ENCODE measurements around the gene ZNF234.
"Not testable (repeated sequence)": the region's sequence is repeated elsewhere in the genome, so short reads cannot be mapped to it uniquely, and the experiment has no call there.

ZNF234 gene
- 13.9 to 27.5 reads per million in 2 experiments for total RNA-seq

- peak; percentile 47 for DNase-seq (ENCODE audit: low read depth)
Observed at GRCh38 chr19:44141191-44142058, at the start of gene ZNF234. TSS of gene ZNF234 (plus strand) at chr19:44141554. CDS start at chr19:44144633, 3,079 bp downstream.

DNA sequence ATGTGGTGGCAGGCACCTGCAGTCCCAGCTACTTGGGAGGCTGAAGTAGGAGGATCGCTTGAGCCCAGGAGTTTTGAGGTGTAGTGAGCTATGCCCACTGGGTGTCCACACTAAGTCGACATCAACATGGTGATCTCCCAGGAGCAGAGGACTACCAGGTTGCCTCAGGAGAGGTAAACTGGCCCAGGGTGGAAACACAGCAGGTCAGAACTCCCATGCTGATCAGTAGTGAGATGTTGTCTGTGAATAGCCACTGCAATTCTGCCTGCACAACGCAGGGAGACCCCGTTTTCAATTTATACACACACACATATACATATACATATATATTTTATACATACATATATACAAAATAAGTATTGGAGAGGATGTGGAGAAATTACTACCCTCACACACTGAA is 49.2 kb upstream of the ZNF234 start:
- no peak for DNase-seq (ENCODE audit: low read depth)

- peak; percentile 66 for DNase-seq (ENCODE audit: low read depth)
Observed at GRCh38 chr19:44093931-44094765, 47.2 kb upstream of the ZNF234 start, which contains the start of gene ZNF224. TSS of gene ZNF224 (plus strand) at chr19:44094361. CDS start at chr19:44097874, 3,513 bp downstream.

DNA sequence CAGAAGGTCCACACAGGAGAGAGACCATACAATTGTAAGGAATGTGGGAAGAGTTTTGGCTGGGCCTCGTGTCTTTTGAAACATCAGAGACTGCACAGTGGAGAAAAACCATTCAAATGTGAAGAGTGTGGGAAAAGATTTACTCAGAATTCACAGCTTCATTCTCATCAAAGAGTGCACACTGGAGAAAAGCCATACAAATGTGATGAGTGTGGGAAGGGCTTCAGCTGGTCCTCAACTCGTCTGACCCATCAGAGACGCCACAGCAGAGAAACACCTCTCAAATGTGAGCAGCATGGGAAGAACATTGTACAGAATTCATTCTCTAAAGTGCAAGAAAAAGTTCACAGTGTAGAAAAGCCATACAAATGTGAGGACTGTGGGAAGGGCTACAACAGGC is 33.6 kb upstream of the ZNF234 start:
- no peak for DNase-seq (ENCODE audit: low read depth)

DNA sequence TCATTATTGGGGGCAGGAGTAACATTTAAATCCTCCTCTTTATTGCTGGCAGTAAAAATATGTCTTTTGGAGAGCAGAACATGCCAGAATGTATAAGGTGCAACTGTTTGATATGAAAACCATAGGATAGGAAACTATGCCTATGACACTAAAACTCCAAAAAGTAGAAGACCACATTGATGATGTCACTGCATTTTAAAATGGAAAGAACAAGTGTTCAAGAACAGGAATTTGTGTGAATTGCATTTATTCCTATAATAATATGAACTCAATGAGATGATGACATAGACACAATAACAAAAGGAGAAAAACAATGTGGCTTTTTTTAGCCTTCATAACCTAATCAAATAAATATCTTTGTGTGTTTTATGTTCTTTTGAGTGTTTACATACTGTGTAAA is 31.9 kb upstream of the ZNF234 start:
- no peak for DNase-seq (ENCODE audit: low read depth)

- no peak for DNase-seq (ENCODE audit: low read depth)
Observed at GRCh38 chr19:44111910-44112463, 29.4 kb upstream of the ZNF234 start.

DNA sequence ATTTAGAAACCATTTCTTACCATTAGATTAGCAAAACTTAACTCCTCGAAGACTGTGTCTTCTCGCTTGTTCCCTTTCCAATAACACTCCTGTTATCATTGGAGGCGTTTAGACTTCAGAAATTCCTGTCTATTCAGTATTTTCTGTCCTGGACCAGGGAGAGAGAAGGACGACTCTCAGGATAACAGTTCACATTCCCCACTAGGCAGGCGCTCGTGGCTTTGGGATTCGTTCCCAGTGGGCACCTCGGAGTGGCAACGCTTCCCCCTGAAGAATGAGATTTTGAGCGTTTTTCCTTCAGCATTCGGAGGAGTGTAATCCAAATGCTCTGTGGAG is 28.6 kb upstream of the ZNF234 start:
- no peak for DNase-seq (ENCODE audit: low read depth)

- DNase-seq (ENCODE audit: low read depth): peak; percentile 63
Observed at GRCh38 chr19:44113138-44113783, 28.1 kb upstream of the ZNF234 start, which contains the start of gene ZNF225. TSS of gene ZNF225 (plus strand) at chr19:44113399. CDS start at chr19:44115828, 2,429 bp downstream.

DNA sequence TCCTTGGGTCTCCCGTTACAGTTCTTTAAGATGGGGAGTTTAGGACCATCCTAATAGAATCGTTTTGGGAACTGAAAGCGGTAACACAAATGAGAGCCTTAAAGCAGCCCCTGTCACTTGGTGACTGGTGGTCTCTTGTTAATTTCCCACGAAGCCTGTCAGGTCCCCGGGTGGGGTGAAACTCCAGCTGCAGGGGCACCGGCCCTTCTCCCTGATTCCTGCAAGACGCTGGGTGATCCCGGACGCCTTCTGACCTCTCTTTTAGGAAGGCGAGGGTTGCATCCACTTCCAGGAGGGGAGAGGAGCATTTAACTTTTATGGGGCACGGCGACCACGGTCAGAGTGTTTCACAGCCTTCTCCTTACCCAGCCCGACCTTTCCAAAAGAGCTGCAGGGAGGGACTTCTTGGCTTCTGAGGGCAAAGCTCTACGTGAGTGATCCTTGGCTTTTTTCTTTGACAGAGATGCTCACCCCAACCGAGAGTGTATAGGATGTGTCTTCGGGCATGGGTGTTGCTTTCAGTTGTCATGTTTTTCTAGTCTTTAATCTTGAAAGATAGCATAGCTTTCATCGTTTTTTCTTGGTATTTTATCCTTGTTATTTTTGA is 27.5 kb upstream of the ZNF234 start:
- no peak for DNase-seq (ENCODE audit: low read depth)

DNA sequence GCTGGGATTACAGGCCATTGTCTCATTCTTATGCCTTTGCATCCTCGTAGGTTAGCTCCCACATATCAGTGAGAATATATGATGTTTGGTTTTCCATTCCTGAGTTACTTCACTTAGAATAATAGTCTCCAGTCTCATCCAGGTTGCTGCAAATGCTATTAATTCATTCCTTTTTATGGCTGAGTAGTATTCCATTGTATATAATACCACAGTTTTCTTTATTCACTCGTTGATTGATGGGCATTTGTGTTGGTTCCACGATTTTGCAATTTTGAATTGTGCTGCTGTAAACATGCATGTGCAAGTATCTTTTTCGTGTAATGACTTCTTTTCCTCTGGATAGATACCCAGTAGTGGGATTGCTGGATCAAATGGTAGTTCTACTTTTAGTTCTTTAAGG is 20.2 kb upstream of the ZNF234 start:
- DNase-seq (ENCODE audit: low read depth): not testable (repeated sequence)

DNA sequence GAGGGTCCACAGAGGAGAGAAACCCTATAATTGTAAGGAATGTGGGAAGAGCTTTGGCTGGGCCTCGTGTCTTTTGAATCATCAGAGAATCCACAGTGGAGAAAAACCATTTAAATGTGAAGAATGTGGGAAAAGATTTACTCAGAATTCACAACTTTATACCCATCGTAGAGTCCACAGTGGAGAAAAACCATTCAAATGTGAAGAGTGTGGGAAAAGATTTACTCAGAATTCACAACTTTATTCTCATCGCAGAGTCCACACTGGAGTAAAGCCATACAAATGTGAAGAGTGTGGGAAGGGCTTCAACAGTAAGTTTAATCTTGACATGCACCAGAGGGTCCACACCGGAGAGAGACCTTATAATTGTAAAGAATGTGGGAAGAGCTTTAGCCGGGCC is 9.4 kb upstream of the ZNF234 start:
- no peak for DNase-seq (ENCODE audit: low read depth)

- no peak for DNase-seq (ENCODE audit: low read depth)
Observed at GRCh38 chr19:44142059-44142433, 692 bp downstream of the ZNF234 start.

- no peak for DNase-seq (ENCODE audit: low read depth)
Observed at GRCh38 chr19:44149776-44150175, 8.4 kb downstream of the ZNF234 start.

- DNase-seq (ENCODE audit: low read depth): no peak
Observed at GRCh38 chr19:44151491-44151890, 10.1 kb downstream of the ZNF234 start.

DNA sequence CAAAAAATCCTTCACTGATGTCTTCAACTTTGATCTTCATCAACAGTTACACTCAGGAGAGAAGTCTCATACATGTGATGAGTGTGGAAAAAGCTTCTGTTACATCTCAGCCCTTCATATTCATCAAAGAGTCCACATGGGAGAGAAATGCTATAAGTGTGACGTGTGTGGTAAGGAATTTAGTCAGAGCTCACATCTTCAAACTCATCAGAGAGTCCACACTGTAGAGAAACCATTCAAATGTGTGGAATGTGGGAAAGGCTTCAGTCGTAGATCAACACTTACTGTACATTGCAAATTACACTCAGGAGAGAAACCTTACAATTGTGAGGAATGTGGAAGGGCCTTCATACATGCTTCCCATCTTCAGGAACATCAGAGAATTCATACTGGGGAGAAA is 15.1 kb downstream of the ZNF234 start:
- DNase-seq (ENCODE audit: low read depth): no peak

- DNase-seq (ENCODE audit: low read depth): no peak
Observed at GRCh38 chr19:44163789-44164188, 22.4 kb downstream of the ZNF234 start.

- no peak for DNase-seq (ENCODE audit: low read depth)
Observed at GRCh38 chr19:44164327-44164672, 22.9 kb downstream of the ZNF234 start.

- DNase-seq (ENCODE audit: low read depth): peak; percentile 63
Observed at GRCh38 chr19:44164673-44165512, 23.5 kb downstream of the ZNF234 start, which contains the start of gene ZNF226. TSS of gene ZNF226 (plus strand) at chr19:44165100. CDS start at chr19:44170081, 4,981 bp downstream.

DNA sequence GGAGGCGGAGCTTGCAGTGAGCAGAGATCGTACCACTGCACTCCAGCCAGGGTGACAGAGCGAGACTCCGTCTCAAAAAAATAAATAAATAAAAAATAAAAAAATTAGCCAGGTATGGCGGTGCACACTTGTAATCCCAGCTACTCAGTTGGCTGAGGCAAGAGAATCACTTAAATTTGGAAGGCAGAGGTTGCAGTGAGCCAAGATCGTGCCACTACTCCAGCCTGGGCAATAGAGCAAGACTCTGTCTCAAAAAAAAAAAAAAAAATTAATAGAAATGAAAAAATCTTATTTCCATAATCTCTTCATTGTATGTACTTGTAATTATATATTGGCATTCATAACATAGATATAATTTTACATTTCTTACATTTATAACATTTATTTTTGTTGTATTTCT is 29.3 kb downstream of the ZNF234 start:
- DNase-seq (ENCODE audit: low read depth): not testable (repeated sequence)

DNA sequence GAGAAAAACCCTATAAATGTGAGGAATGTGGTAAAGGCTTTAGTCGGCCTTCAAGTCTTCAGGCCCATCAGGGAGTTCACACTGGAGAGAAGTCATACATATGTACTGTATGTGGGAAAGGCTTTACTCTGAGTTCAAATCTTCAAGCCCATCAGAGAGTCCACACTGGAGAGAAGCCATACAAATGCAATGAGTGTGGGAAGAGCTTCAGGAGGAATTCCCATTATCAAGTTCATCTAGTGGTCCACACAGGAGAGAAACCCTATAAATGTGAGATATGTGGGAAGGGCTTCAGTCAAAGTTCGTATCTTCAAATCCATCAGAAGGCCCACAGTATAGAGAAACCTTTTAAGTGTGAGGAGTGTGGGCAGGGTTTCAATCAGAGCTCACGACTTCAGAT is 35.2 kb downstream of the ZNF234 start:
- no peak for DNase-seq (ENCODE audit: low read depth)

DNA sequence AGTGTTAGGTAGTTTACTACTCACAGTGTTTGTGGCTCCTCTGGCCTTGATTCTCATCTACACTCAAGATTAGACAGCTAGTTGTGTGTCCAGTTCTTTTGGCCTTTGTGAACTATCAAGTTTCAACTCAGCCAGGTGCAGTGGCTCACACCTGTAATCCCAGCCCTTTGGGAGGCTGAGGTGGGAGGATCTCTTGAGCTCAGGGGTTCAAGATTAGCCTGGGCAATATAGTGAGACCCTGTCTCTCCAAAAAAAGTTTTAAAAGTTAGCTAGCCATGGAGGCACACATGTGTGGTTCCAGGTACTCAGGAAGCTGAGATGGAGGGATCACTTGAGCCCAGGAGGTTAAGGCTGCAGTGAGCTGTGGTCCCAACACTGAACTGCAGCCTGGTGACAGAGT is 39.6 kb downstream of the ZNF234 start:
- DNase-seq (ENCODE audit: low read depth): no peak
